Naive B cell (primary cell): Measurements from ENCODE around the gene B3GNT2. TPM values are rescaled to one million over a fixed set of nuclear protein-coding genes. Genes with fewer than 3 reads are reported as not detected.
"Not testable (repeated sequence)": the region's sequence is repeated elsewhere in the genome, so short reads cannot be mapped to it uniquely, and the experiment has no call there.

Source experiments
- ATAC-seq, 2 donors: fragments of 150-1000 bp; cut with Tn5 transposase; 2 replicates each; pipeline ENCODE4 v1.10.0; 2021; ENCODE audit warnings: low read depth in 2 of 2, mild to moderate bottlenecking in 2 of 2, moderate library complexity in 2 of 2
- DNase-seq: peaks from one replicate; pipeline ENCODE4 v3.0.0; 2022
- H3K27ac Mint-ChIP-seq, 6 donors: one replicate each; pipeline ENCODE4 v1.8.0; 2020 to 2022; ENCODE audit warnings: mild to moderate bottlenecking in 6 of 6, mixed read lengths in 6 of 6, moderate library complexity in 5 of 6, inconsistent platforms in 2 of 6
- H3K27me3 Mint-ChIP-seq, 3 donors: one replicate each; pipeline ENCODE4 v1.8.0; 2021 to 2022; ENCODE audit warnings: mixed read lengths in 3 of 3, mild to moderate bottlenecking in 1 of 3
- H3K36me3 Mint-ChIP-seq, 2 donors: one replicate each; pipeline ENCODE4 v1.8.0; 2020 to 2022; ENCODE audit warnings: mixed read lengths in 2 of 2, inconsistent platforms in 1 of 2, mild to moderate bottlenecking in 1 of 2
- H3K4me1 Mint-ChIP-seq, 3 donors: one replicate each; pipeline ENCODE4 v1.8.0; 2020 to 2022; ENCODE audit warnings: mixed read lengths in 3 of 3, inconsistent platforms in 1 of 3, mild to moderate bottlenecking in 1 of 3, moderate library complexity in 1 of 3
- H3K4me3 Mint-ChIP-seq, 8 donors: one replicate each; pipeline ENCODE4 v1.8.0; 2020 to 2022; ENCODE audit warnings: mild to moderate bottlenecking in 8 of 8, mixed read lengths in 8 of 8, moderate library complexity in 8 of 8, inconsistent platforms in 2 of 8
- H3K9me3 Mint-ChIP-seq, 7 donors: one replicate each; pipeline ENCODE4 v1.8.0; 2020 to 2022; ENCODE audit warnings: mixed read lengths in 7 of 7, mild to moderate bottlenecking in 5 of 7, inconsistent platforms in 2 of 7, moderate library complexity in 1 of 7
- polyA plus RNA-seq, 6 donors: library from polyadenylated mRNA; unstranded; fragments of 300-500 nt; fragmentation: Illumina TruSeq; gene quantifications; one replicate each; pipeline ENCODE4 v1.2.3, GENCODE V29; 2021; ENCODE audit warnings: low read depth in 6 of 6

Gene B3GNT2
- polyA plus RNA-seq: 10 to 100 TPM; 24.8 to 43.4 (median 36.5) TPM

GRCh38 chr2:62195421-62196277, at the start of gene B3GNT2:
TSS of gene B3GNT2 (plus strand) at chr2:62196115. CDS start at chr2:62222221, 26,106 bp downstream.
- H3K4me3 Mint-ChIP-seq: peak within 1 kb of the TSS; percentile 85 to 96 (median 90)
- H3K9me3 Mint-ChIP-seq: no peaks in the 10 kb centered on the region
- H3K4me1 Mint-ChIP-seq: peaks cover 38 to 47% (median 44%) of the 10 kb centered on the region in 3 donors
- H3K36me3 Mint-ChIP-seq: no peaks in the 10 kb centered on the region
- DNase-seq (peak; percentile 81), ATAC-seq (peak; percentile 74 to 76)
- peak within 1 kb of the TSS; percentile 58 to 97 (median 88) for H3K27ac Mint-ChIP-seq
- H3K27me3 Mint-ChIP-seq: no peaks in the 10 kb centered on the region

GRCh38 chr2:62146790-62147189, 49.1 kb upstream of the B3GNT2 start:
- H3K27ac Mint-ChIP-seq: peak overlapping the region in 4 of 6 donors; percentile 44 to 89 (median 68)
- H3K36me3 Mint-ChIP-seq, H3K9me3 Mint-ChIP-seq, H3K27me3 Mint-ChIP-seq, ATAC-seq: not testable (repeated sequence)
- peak; percentile 48 for DNase-seq
- peaks cover 29 to 43% (median 32%) of the 10 kb centered on the region in 3 donors for H3K4me1 Mint-ChIP-seq
- peak overlapping the region; percentile 39 to 87 (median 70) for H3K4me3 Mint-ChIP-seq

GRCh38 chr2:62147610-62148301, 48.2 kb upstream of the B3GNT2 start:
- Mint-ChIP-seq H3K4me3 (peak overlapping the region in 1 of 8 donors; percentile 62), H3K36me3 (no peaks in the 10 kb centered on the region), H3K27me3 (no peaks in the 10 kb centered on the region), H3K4me1 (peaks cover 26 to 36% (median 26%) of the 10 kb centered on the region in 3 donors), H3K27ac (peak overlapping the region in 2 of 6 donors; percentile 19 to 96), H3K9me3 (no peaks in the 10 kb centered on the region)
- DNase-seq (no peak), ATAC-seq (no peak)

- no peak overlapping the region for H3K27ac Mint-ChIP-seq
- DNase-seq: no peak
These were observed 46.2 kb upstream of the B3GNT2 start for GRCh38 chr2:62149708-62150107.

GRCh38 chr2:62150597-62151305, 45.2 kb upstream of the B3GNT2 start:
- Mint-ChIP-seq H3K4me3 (no peak overlapping the region), H3K27me3 (no peaks in the 10 kb centered on the region), H3K36me3 (no peaks in the 10 kb centered on the region), H3K9me3 (peaks cover 0 to 8% (median 4%) of the 10 kb centered on the region in 7 donors), H3K4me1 (peaks cover 15 to 17% (median 17%) of the 10 kb centered on the region in 3 donors), H3K27ac (peak overlapping the region in 3 of 6 donors; percentile 64 to 94 (median 87))
- DNase-seq (no peak), ATAC-seq (no peak)

More at GRCh38 chr2:62149708-62150107, 46.2 kb upstream of the B3GNT2 start:
- ATAC-seq: no peak
- Mint-ChIP-seq H3K36me3 (no peaks in the 10 kb centered on the region), H3K4me1 (peaks cover 25 to 28% (median 26%) of the 10 kb centered on the region in 3 donors), H3K27me3 (no peaks in the 10 kb centered on the region), H3K4me3 (no peak overlapping the region), H3K9me3 (peaks cover 0 to 2% (median 0%) of the 10 kb centered on the region in 7 donors)

GRCh38 chr2:62151306-62151638, 44.6 kb upstream of the B3GNT2 start:
- peak overlapping the region in 4 of 6 donors; percentile 64 to 94 (median 76) for H3K27ac Mint-ChIP-seq

GRCh38 chr2:62152000-62152399, 43.9 kb upstream of the B3GNT2 start:
- no peaks in the 10 kb centered on the region for H3K27me3 Mint-ChIP-seq
- H3K4me1 Mint-ChIP-seq: peaks cover 6 to 10% (median 10%) of the 10 kb centered on the region in 3 donors
- H3K27ac Mint-ChIP-seq: no peak overlapping the region
- DNase-seq: no peak
- H3K36me3 Mint-ChIP-seq: no peaks in the 10 kb centered on the region
- peaks cover 0 to 8% (median 4%) of the 10 kb centered on the region in 7 donors for H3K9me3 Mint-ChIP-seq
- H3K4me3 Mint-ChIP-seq: no peak overlapping the region
- no peak for ATAC-seq

More at GRCh38 chr2:62151306-62151638, 44.6 kb upstream of the B3GNT2 start:
- Mint-ChIP-seq H3K4me3 (no peak overlapping the region), H3K36me3 (no peaks in the 10 kb centered on the region), H3K27me3 (no peaks in the 10 kb centered on the region), H3K9me3 (peaks cover 0 to 8% (median 4%) of the 10 kb centered on the region in 7 donors), H3K4me1 (peaks cover 13 to 16% (median 14%) of the 10 kb centered on the region in 3 donors)
- ATAC-seq: no peak
- DNase-seq: no peak

- Mint-ChIP-seq H3K4me1 (peaks cover 0 to 13% (median 4%) of the 10 kb centered on the region in 3 donors), H3K36me3 (no peaks in the 10 kb centered on the region), H3K9me3 (peaks cover 0 to 8% (median 4%) of the 10 kb centered on the region in 7 donors), H3K27ac (no peak overlapping the region), H3K4me3 (no peak overlapping the region), H3K27me3 (no peaks in the 10 kb centered on the region)
- no peak for DNase-seq
- ATAC-seq: no peak
These were observed 38.9 kb upstream of the B3GNT2 start for GRCh38 chr2:62156861-62157496.

GRCh38 chr2:62158444-62159121, 37.3 kb upstream of the B3GNT2 start:
- Mint-ChIP-seq H3K36me3 (no peaks in the 10 kb centered on the region), H3K4me3 (no peak overlapping the region), H3K9me3 (peaks cover 0 to 8% (median 4%) of the 10 kb centered on the region in 7 donors), H3K27ac (no peak overlapping the region), H3K27me3 (no peaks in the 10 kb centered on the region), H3K4me1 (peaks cover 4 to 13% (median 4%) of the 10 kb centered on the region in 3 donors)
- ATAC-seq (no peak), DNase-seq (no peak)

- not testable (repeated sequence) for DNase-seq, H3K27ac Mint-ChIP-seq, ATAC-seq, H3K9me3 Mint-ChIP-seq, H3K4me3 Mint-ChIP-seq, H3K27me3 Mint-ChIP-seq, H3K36me3 Mint-ChIP-seq
- peaks cover 4 to 13% (median 4%) of the 10 kb centered on the region in 3 donors for H3K4me1 Mint-ChIP-seq
These were observed 35.2 kb upstream of the B3GNT2 start for GRCh38 chr2:62160691-62161090.

- no peak for ATAC-seq
- no peaks in the 10 kb centered on the region for H3K27me3 Mint-ChIP-seq
- no peaks in the 10 kb centered on the region for H3K9me3 Mint-ChIP-seq
- no peak overlapping the region for H3K4me3 Mint-ChIP-seq
- H3K36me3 Mint-ChIP-seq: no peaks in the 10 kb centered on the region
- peaks cover 4 to 8% (median 4%) of the 10 kb centered on the region in 3 donors for H3K4me1 Mint-ChIP-seq
- H3K27ac Mint-ChIP-seq: peak overlapping the region in 1 of 6 donors; percentile 23
- DNase-seq: no peak
These were observed 32.6 kb upstream of the B3GNT2 start for GRCh38 chr2:62163106-62163831.

GRCh38 chr2:62163834-62164233, 32.1 kb upstream of the B3GNT2 start:
- ATAC-seq (no peak), DNase-seq (no peak)
- peak overlapping the region in 1 of 6 donors; percentile 58 for H3K27ac Mint-ChIP-seq
- peaks cover 4 to 8% (median 4%) of the 10 kb centered on the region in 3 donors for H3K4me1 Mint-ChIP-seq
- H3K27me3 Mint-ChIP-seq: no peaks in the 10 kb centered on the region
- no peak overlapping the region for H3K4me3 Mint-ChIP-seq
- no peaks in the 10 kb centered on the region for H3K9me3 Mint-ChIP-seq
- H3K36me3 Mint-ChIP-seq: no peaks in the 10 kb centered on the region
